ENCODE results near the gene CLRN1.

DNA sequence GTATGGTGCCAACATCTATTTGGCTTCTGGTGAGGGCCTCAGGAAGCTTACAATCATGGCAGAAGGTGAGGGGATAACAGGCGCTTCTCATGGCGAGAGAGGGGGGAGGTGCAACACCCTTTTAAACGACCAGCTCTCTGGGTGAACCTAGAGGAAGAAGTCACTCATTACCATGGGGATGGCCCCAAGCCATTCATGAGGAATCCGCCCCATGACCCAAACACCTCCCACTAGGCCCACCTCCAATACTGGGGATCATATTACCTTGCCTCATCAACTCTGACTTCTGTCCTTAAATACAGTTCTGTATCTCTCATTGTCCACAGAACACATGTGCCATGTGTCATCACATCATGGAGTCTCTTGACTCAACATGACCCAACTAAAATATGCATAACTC lies 37.5 kb upstream of the CLRN1 start:
- TF ChIP-seq POLR2AphosphoS5 (IDR thresholded peaks at IDR 0.05) (no peak), POLR2A (IDR thresholded peaks at IDR 0.05) (no peak), EP300 (IDR thresholded peaks at IDR 0.05) (no peak)
- TF ChIP-seq, protein P1, sequence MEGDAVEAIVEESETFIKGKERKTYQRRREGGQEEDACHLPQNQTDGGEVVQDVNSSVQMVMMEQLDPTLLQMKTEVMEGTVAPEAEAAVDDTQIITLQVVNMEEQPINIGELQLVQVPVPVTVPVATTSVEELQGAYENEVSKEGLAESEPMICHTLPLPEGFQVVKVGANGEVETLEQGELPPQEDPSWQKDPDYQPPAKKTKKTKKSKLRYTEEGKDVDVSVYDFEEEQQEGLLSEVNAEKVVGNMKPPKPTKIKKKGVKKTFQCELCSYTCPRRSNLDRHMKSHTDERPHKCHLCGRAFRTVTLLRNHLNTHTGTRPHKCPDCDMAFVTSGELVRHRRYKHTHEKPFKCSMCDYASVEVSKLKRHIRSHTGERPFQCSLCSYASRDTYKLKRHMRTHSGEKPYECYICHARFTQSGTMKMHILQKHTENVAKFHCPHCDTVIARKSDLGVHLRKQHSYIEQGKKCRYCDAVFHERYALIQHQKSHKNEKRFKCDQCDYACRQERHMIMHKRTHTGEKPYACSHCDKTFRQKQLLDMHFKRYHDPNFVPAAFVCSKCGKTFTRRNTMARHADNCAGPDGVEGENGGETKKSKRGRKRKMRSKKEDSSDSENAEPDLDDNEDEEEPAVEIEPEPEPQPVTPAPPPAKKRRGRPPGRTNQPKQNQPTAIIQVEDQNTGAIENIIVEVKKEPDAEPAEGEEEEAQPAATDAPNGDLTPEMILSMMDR (IDR thresholded peaks at IDR 0.05) = no peak
